ENCODE measurements around the gene TMPRSS11D.

DNA sequence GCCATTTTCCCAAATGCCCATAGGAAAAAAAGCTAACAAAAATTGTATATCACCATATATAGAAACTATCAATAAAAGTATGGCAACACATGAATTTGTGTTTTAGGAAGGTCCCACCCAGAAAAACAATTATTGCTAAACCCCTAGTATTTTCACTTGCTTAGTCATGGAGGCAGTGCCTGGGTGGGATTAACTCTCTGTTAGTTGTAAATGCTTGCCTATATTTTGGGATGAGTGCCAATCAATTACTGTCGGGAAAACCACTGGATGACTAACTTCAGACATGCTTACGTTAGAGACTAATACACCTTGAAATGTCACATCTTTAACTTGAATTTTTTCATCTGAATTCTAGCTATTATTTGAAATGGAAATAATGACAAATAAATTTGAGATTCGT is 45.6 kb upstream of the TMPRSS11D start:
- TF ChIP-seq CTCF (conservative IDR thresholded peaks at IDR 0.05; ENCODE audit: low read depth, low read length) (no peak), POLR2A (IDR thresholded peaks at IDR 0.05; ENCODE audit: low read depth, low read length) (no peak), CEBPB (IDR thresholded peaks at IDR 0.05; ENCODE audit: low read depth, low read length) (no peak), USF2 (IDR thresholded peaks at IDR 0.05; ENCODE audit: low read depth, low read length) (no peak), RFX5 (IDR thresholded peaks at IDR 0.05; ENCODE audit: low read depth, low read length) (no peak), FOS (IDR thresholded peaks at IDR 0.05; ENCODE audit: low read depth, low read length) (no peak), BHLHE40 (IDR thresholded peaks at IDR 0.05; ENCODE audit: low read depth, low read length) (no peak), SMC3 (IDR thresholded peaks at IDR 0.05; ENCODE audit: low read depth, low read length) (no peak), RAD21 (IDR thresholded peaks at IDR 0.05; ENCODE audit: low read length) (no peak), MAZ (IDR thresholded peaks at IDR 0.05; ENCODE audit: borderline replicate concordance, low read depth, low read length) (no peak), MAFK (IDR thresholded peaks at IDR 0.05; ENCODE audit: low read depth, low read length) (no peak), RCOR1 (IDR thresholded peaks at IDR 0.05; ENCODE audit: insufficient replicate concordance, low read length) (no peak), MXI1 (IDR thresholded peaks at IDR 0.05; ENCODE audit: borderline replicate concordance, low read depth, low read length) (no peak), NFE2L2 (IDR thresholded peaks at IDR 0.05; ENCODE audit: low read depth, low read length) (no peak)
